Measurements from ENCODE around the gene ICOS. TPM values are rescaled to one million over a fixed set of nuclear protein-coding genes. Genes with fewer than 3 reads are reported as not detected.
"Not testable (repeated sequence)": the region's sequence is repeated elsewhere in the genome, so short reads cannot be mapped to it uniquely, and the experiment has no call there.

ICOS gene
- polyA plus RNA-seq, 3 donors: not detected

- DNase-seq (ENCODE audit: extremely low read depth in 1 of 11, low read depth in 9 of 11, low spot score in 4 of 11): no peak
Observed at GRCh38 chr2:203959672-203960071, 23.1 kb downstream of the ICOS start.

- no peak for DNase-seq (ENCODE audit: extremely low read depth in 1 of 11, low read depth in 9 of 11, low spot score in 4 of 11)
Observed at GRCh38 chr2:203960811-203961210, 24.2 kb downstream of the ICOS start.

- DNase-seq (ENCODE audit: extremely low read depth in 1 of 11, low read depth in 9 of 11, low spot score in 4 of 11): not testable (repeated sequence)
Observed at GRCh38 chr2:203965190-203965589, 28.6 kb downstream of the ICOS start.

- DNase-seq (ENCODE audit: extremely low read depth in 1 of 11, low read depth in 9 of 11, low spot score in 4 of 11): no peak
Observed at GRCh38 chr2:203971251-203971650, 34.7 kb downstream of the ICOS start.

- no peak for DNase-seq (ENCODE audit: extremely low read depth in 1 of 11, low read depth in 9 of 11, low spot score in 4 of 11)
Observed at GRCh38 chr2:203972066-203972465, 35.5 kb downstream of the ICOS start.

GRCh38 chr2:203973000-203973399 is 36.4 kb downstream of the ICOS start:
- DNase-seq (ENCODE audit: extremely low read depth in 1 of 11, low read depth in 9 of 11, low spot score in 4 of 11): no peak

GRCh38 chr2:203973676-203974075 is 37.1 kb downstream of the ICOS start:
- no peak for DNase-seq (ENCODE audit: extremely low read depth in 1 of 11, low read depth in 9 of 11, low spot score in 4 of 11)

- DNase-seq (ENCODE audit: extremely low read depth in 1 of 11, low read depth in 9 of 11, low spot score in 4 of 11): no peak
Observed at GRCh38 chr2:203975912-203976311, 39.3 kb downstream of the ICOS start.

GRCh38 chr2:203982276-203982675 is 45.7 kb downstream of the ICOS start:
- no peak for DNase-seq (ENCODE audit: extremely low read depth in 1 of 11, low read depth in 9 of 11, low spot score in 4 of 11)

GRCh38 chr2:203983064-203983715 is 46.6 kb downstream of the ICOS start:
- no peak for DNase-seq (ENCODE audit: extremely low read depth in 1 of 11, low read depth in 9 of 11, low spot score in 4 of 11)

- not testable (repeated sequence) for DNase-seq (ENCODE audit: extremely low read depth in 1 of 11, low read depth in 9 of 11, low spot score in 4 of 11)
Observed at GRCh38 chr2:203985978-203986377, 49.4 kb downstream of the ICOS start.

GRCh38 chr2:203987959-203988358 is 51.4 kb downstream of the ICOS start:
- DNase-seq (ENCODE audit: extremely low read depth in 1 of 11, low read depth in 9 of 11, low spot score in 4 of 11): no peak

GRCh38 chr2:203988500-203989260 is 52.1 kb downstream of the ICOS start:
- DNase-seq (ENCODE audit: extremely low read depth in 1 of 11, low read depth in 9 of 11, low spot score in 4 of 11): no peak

- no peak for DNase-seq (ENCODE audit: extremely low read depth in 1 of 11, low read depth in 9 of 11, low spot score in 4 of 11)
Observed at GRCh38 chr2:203989521-203989920, 53.0 kb downstream of the ICOS start.

GRCh38 chr2:203992509-203992908 is 55.9 kb downstream of the ICOS start:
- DNase-seq (ENCODE audit: extremely low read depth in 1 of 11, low read depth in 9 of 11, low spot score in 4 of 11): no peak

- DNase-seq (ENCODE audit: extremely low read depth in 1 of 11, low read depth in 9 of 11, low spot score in 4 of 11): no peak
Observed at GRCh38 chr2:203993011-203993410, 56.4 kb downstream of the ICOS start.

- no peak for DNase-seq (ENCODE audit: extremely low read depth in 1 of 11, low read depth in 9 of 11, low spot score in 4 of 11)
Observed at GRCh38 chr2:203993560-203993959, 57.0 kb downstream of the ICOS start.

- DNase-seq (ENCODE audit: extremely low read depth in 1 of 11, low read depth in 9 of 11, low spot score in 4 of 11): no peak
Observed at GRCh38 chr2:203994735-203995134, 58.2 kb downstream of the ICOS start.

GRCh38 chr2:203996692-203997091 is 60.1 kb downstream of the ICOS start:
- DNase-seq (ENCODE audit: extremely low read depth in 1 of 11, low read depth in 9 of 11, low spot score in 4 of 11): no peak

- no peak for DNase-seq (ENCODE audit: extremely low read depth in 1 of 11, low read depth in 9 of 11, low spot score in 4 of 11)
Observed at GRCh38 chr2:203997481-203997880, 60.9 kb downstream of the ICOS start.

All from renal cortex interstitium (tissue), 11 donors.